ENCODE data around the gene EFCAB3. TPM values are rescaled to one million over a fixed set of nuclear protein-coding genes. Genes with fewer than 3 reads are reported as not detected.

Gene EFCAB3
- polyA plus RNA-seq, 3 donors = not detected

DNA sequence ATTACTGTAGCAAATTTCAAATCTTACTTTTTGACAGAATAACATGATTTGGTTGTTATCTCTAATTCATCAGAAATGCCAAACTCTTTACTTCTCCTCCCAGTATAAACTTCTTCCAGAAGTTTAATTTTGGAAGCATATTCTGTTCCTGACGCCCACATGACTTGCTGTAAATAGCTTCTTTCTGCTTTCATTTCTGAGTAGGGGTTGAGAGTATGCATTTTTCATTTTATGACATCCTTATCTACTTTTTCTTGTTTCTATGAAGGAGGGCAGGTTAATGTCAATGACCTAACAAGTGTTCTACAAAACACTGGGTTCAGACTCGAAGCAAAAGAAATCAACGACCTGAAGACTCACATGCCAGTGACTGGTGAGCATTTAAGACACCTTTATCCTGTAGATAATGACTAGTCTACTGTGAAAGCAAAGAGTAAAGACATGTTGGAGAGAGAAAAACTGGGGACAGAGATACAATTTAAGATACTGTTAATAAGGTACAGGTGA, 36.5 kb upstream of the EFCAB3 start:
- H3K36me3 Mint-ChIP-seq = no peaks in the 10 kb centered on the region
- no CpG with 5 or more reads among the region's 3 CpGs for WGBS (ENCODE audit: insufficient coverage)

DNA sequence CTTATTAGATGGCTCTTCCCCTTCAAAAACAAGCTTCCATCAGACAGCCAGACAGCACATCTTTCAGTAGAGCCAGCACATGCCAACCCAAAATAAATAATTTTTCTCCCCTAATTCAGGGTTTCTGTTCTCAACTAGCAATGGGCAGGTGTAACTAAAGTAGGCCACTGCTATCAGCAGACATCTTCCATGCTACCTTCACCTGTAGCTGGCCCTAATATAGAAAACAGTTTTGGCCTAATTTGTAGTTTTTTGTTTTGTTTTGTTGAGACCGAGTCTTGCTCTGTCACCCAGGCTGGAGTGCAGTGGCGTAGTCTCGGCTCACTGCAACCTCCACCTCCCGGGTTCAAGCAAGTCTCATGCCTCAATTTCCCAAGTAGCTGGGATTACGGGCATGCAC, 29.2 kb upstream of the EFCAB3 start:
- Mint-ChIP-seq H3K27me3 (ENCODE audit: low read depth in 3 of 3) (peaks cover 6 to 19% (median 10%) of the 10 kb centered on the region in 3 donors), H3K36me3 (no peaks in the 10 kb centered on the region), H3K27ac (no peak overlapping the region), H3K4me3 (no peak overlapping the region), H3K4me1 (no peaks in the 10 kb centered on the region), H3K9me3 (peaks cover 0 to 6% (median 4%) of the 10 kb centered on the region in 7 donors)
- Histone ChIP-seq H3K4me3 (replicated peaks in 1 of 3; ENCODE audit: low read depth in 2 of 3, low read length in 3 of 3) (no peak overlapping the region), H4K20me1 (ENCODE audit: insufficient read depth, low read length) (no peaks in the 10 kb centered on the region), H3K27me3 (ENCODE audit: control insufficient read depth in 2 of 2, insufficient read depth in 2 of 2, low read length in 2 of 2) (no peaks in the 10 kb centered on the region), H2AFZ (ENCODE audit: insufficient read depth, low read depth, low read length, poor library complexity, severe bottlenecking) (no peak overlapping the region), H3K4me1 (ENCODE audit: control insufficient read depth in 1 of 2, insufficient read depth in 2 of 2, low read length in 2 of 2) (no peaks in the 10 kb centered on the region), H3K79me2 (ENCODE audit: insufficient read depth, low read length) (no peaks in the 10 kb centered on the region), H3K27ac (ENCODE audit: low read depth in 1 of 2, low read length in 2 of 2) (no peak overlapping the region), H3K9ac (ENCODE audit: insufficient read depth, low read length, poor library complexity, severe bottlenecking) (no peak overlapping the region), H3K36me3 (replicated peaks in 1 of 2; ENCODE audit: control insufficient read depth in 1 of 2, insufficient read depth in 2 of 2, low read length in 2 of 2) (no peaks in the 10 kb centered on the region), H3K4me2 (replicated peaks; ENCODE audit: extremely low read depth, low read length, poor library complexity, severe bottlenecking) (no peak overlapping the region), H3K9me3 (replicated peaks in 1 of 2; ENCODE audit: control insufficient read depth in 1 of 2, insufficient read depth in 1 of 2, low read length in 2 of 2) (no peaks in the 10 kb centered on the region)
- TF ChIP-seq, protein P1, sequence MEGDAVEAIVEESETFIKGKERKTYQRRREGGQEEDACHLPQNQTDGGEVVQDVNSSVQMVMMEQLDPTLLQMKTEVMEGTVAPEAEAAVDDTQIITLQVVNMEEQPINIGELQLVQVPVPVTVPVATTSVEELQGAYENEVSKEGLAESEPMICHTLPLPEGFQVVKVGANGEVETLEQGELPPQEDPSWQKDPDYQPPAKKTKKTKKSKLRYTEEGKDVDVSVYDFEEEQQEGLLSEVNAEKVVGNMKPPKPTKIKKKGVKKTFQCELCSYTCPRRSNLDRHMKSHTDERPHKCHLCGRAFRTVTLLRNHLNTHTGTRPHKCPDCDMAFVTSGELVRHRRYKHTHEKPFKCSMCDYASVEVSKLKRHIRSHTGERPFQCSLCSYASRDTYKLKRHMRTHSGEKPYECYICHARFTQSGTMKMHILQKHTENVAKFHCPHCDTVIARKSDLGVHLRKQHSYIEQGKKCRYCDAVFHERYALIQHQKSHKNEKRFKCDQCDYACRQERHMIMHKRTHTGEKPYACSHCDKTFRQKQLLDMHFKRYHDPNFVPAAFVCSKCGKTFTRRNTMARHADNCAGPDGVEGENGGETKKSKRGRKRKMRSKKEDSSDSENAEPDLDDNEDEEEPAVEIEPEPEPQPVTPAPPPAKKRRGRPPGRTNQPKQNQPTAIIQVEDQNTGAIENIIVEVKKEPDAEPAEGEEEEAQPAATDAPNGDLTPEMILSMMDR (IDR thresholded peaks at IDR 0.05) = no peak
- intact Hi-C loops (cut with micrococcal nuclease) = no loop called here
- DNase-seq = no peak
- no CpG with 5 or more reads among the region's 5 CpGs for WGBS (ENCODE audit: insufficient coverage)

More for the DNA sequence above, 36.5 kb upstream of the EFCAB3 start:
- no peaks in the 10 kb centered on the region for H4K20me1 ChIP-seq (ENCODE audit: insufficient read depth, low read length)
- no peak overlapping the region for H3K27ac ChIP-seq (ENCODE audit: low read depth in 1 of 2, low read length in 2 of 2)
- H3K4me2 ChIP-seq (replicated peaks; ENCODE audit: extremely low read depth, low read length, poor library complexity, severe bottlenecking) = no peak overlapping the region
- no peak overlapping the region for H3K4me3 Mint-ChIP-seq
- no peaks in the 10 kb centered on the region for H3K36me3 ChIP-seq (replicated peaks in 1 of 2; ENCODE audit: control insufficient read depth in 1 of 2, insufficient read depth in 2 of 2, low read length in 2 of 2)
- H3K9me3 Mint-ChIP-seq = peaks cover 0 to 9% (median 4%) of the 10 kb centered on the region in 7 donors
- no peak overlapping the region for H3K9ac ChIP-seq (ENCODE audit: insufficient read depth, low read length, poor library complexity, severe bottlenecking)
- no peaks in the 10 kb centered on the region for H3K9me3 ChIP-seq (replicated peaks in 1 of 2; ENCODE audit: control insufficient read depth in 1 of 2, insufficient read depth in 1 of 2, low read length in 2 of 2)
- H3K4me1 ChIP-seq (ENCODE audit: control insufficient read depth in 1 of 2, insufficient read depth in 2 of 2, low read length in 2 of 2) = no peaks in the 10 kb centered on the region
- TF ChIP-seq, protein P1 (IDR thresholded peaks at IDR 0.05) = no peak
- peaks cover 3 to 17% (median 8%) of the 10 kb centered on the region in 3 donors for H3K27me3 Mint-ChIP-seq (ENCODE audit: low read depth in 3 of 3)
- intact Hi-C loops (cut with micrococcal nuclease) = no loop called here
- H3K27me3 ChIP-seq (ENCODE audit: control insufficient read depth in 2 of 2, insufficient read depth in 2 of 2, low read length in 2 of 2) = no peaks in the 10 kb centered on the region
- no peaks in the 10 kb centered on the region for H3K79me2 ChIP-seq (ENCODE audit: insufficient read depth, low read length)
- H3K4me3 ChIP-seq (replicated peaks in 1 of 3; ENCODE audit: low read depth in 2 of 3, low read length in 3 of 3) = no peak overlapping the region
- H2AFZ ChIP-seq (ENCODE audit: insufficient read depth, low read depth, low read length, poor library complexity, severe bottlenecking) = no peak overlapping the region
- no peak overlapping the region for H3K27ac Mint-ChIP-seq
- no peak for DNase-seq
- no peaks in the 10 kb centered on the region for H3K4me1 Mint-ChIP-seq
